GM08714 (cell line): Measurements from ENCODE around the gene B4GAT1.
"Not testable (repeated sequence)": the region's sequence is repeated elsewhere in the genome, so short reads cannot be mapped to it uniquely, and the experiment has no call there.

Experiments
- H3K4me3 ChIP-seq: fragments of 200-500 bp; sonication (Bioruptor generic); 2 replicates; pipeline ENCODE4 v1.5.1; 2014; ENCODE audit warnings: mild to moderate bottlenecking, low read length, inconsistent platforms
- ZNF274 ChIP-seq: IDR thresholded peaks from 2 replicates; pipeline ENCODE4 v1.6.1; 2012; ENCODE audit warnings: mild to moderate bottlenecking, low read depth, low read length

The B4GAT1 gene

GRCh38 chr11:66367561-66368312 lies 20.3 kb upstream of the B4GAT1 start:
- no peak for TF ChIP-seq ZNF274
- H3K4me3 ChIP-seq, result no peak overlapping the region

GRCh38 chr11:66366844-66367477 lies 19.5 kb upstream of the B4GAT1 start:
- H3K4me3 ChIP-seq, result no peak overlapping the region
- TF ChIP-seq ZNF274, result no peak

- no peak for TF ChIP-seq ZNF274
- H3K4me3 ChIP-seq, result no peak overlapping the region
These were observed 18.5 kb upstream of the B4GAT1 start for GRCh38 chr11:66365711-66366619.

- no peak for TF ChIP-seq ZNF274
- no peak overlapping the region for H3K4me3 ChIP-seq
These were observed 17.7 kb upstream of the B4GAT1 start for GRCh38 chr11:66365166-66365565.

GRCh38 chr11:66363805-66364535 lies 16.5 kb upstream of the B4GAT1 start:
- no peak overlapping the region for H3K4me3 ChIP-seq
- no peak for TF ChIP-seq ZNF274

- TF ChIP-seq ZNF274, result no peak
- H3K4me3 ChIP-seq, result no peak overlapping the region
These were observed 15.8 kb upstream of the B4GAT1 start for GRCh38 chr11:66363187-66363601.

- TF ChIP-seq ZNF274, result no peak
- no peak overlapping the region for H3K4me3 ChIP-seq
These were observed 15.2 kb upstream of the B4GAT1 start for GRCh38 chr11:66362481-66363147.

- no peak overlapping the region for H3K4me3 ChIP-seq
- no peak for TF ChIP-seq ZNF274
These were observed 14.1 kb upstream of the B4GAT1 start for GRCh38 chr11:66361502-66361941.

- no peak for TF ChIP-seq ZNF274
- no peak overlapping the region for H3K4me3 ChIP-seq
These were observed 13.1 kb upstream of the B4GAT1 start for GRCh38 chr11:66360406-66361073.

- no peak overlapping the region for H3K4me3 ChIP-seq
- TF ChIP-seq ZNF274, result no peak
These were observed 12.2 kb upstream of the B4GAT1 start for GRCh38 chr11:66359662-66360087.

- not testable (repeated sequence) for H3K4me3 ChIP-seq
These were observed 3.3 kb upstream of the B4GAT1 start for GRCh38 chr11:66350560-66351235.

GRCh38 chr11:66349084-66349386 lies 1.6 kb upstream of the B4GAT1 start:
- no peak overlapping the region for H3K4me3 ChIP-seq
- TF ChIP-seq ZNF274, result no peak
